Measurements from ENCODE around the gene KIRREL3.

DNA sequence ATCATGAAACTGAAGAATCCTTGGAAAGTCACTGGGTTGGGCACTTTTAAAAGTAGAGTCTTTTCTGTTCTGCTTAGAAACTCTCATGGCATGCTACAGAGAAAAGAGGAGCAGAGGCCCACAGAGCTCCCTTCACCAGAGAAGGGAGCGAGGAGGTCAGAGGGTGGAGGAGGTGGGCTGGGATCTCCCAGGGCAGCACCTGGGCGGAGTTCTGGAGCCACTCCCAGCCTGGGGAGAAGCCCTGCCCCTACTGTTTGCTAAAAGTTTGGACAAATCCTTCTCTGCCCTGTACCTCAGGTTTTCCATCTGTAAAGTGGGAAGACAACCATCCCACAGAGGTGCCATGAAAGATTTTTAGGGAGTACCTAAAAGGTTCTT is 299.1 kb downstream of the KIRREL3 start:
- TF ChIP-seq CTCF (IDR thresholded peaks at IDR 0.05) (no peak), POLR2A (IDR thresholded peaks at IDR 0.05) (no peak)

Data from testis (tissue), 2 donors.